GM18870 (cell line): ENCODE data around the gene CDKAL1.

ENCODE experiments used
- ATAC-seq: cut with Tn5 transposase; IDR thresholded peaks from one replicate; pipeline ENCODE4 v1.9.1; 2021; ENCODE audit warnings: moderate library complexity; ENCODE audit not compliant: unreplicated experiment

CDKAL1 gene

GRCh38 chr6:20998748-20999448, 464.6 kb downstream of the CDKAL1 start:
- no peak for ATAC-seq

DNA sequence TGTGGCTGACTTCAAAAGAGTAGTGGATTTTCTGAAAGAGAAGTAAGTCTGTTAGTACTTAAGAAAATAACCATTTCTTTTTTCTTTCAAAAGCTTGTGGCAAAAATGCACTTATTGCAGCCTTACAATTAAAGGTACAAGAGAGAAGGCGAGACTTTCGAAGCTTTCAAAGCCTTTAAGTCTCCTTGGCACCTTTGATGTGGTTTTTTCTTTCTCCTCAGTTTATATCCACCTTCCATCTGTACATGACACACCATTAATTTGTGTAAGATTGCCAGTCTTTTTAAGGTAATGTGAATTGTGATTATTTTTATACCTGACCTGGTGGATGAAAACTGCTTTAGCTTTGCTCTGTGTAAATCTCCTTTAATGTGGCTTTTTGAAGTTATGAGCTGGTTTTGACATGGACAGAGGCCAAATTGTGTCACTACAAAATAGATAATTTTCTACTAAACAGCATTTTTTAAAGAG, 466.1 kb downstream of the CDKAL1 start:
- ATAC-seq, result no peak

DNA sequence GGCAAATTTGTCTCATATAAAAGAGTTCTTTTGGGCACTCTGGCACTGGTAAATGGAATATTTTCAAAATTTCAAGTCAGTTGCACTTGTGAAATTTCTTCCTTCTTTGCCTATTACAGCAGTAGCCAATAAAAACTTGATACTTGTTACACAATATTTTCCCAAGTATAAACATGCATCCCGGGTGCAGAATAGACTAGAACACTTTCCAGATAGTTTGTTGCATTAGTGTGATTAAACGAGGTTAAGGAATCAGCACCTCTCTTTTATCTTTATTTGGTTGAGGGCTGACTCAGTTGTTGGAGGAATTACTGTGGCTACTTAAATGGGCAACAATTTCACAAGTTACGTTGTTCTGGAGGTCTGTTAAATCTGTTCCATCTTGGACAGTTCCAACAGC, 467.5 kb downstream of the CDKAL1 start:
- no peak for ATAC-seq

DNA sequence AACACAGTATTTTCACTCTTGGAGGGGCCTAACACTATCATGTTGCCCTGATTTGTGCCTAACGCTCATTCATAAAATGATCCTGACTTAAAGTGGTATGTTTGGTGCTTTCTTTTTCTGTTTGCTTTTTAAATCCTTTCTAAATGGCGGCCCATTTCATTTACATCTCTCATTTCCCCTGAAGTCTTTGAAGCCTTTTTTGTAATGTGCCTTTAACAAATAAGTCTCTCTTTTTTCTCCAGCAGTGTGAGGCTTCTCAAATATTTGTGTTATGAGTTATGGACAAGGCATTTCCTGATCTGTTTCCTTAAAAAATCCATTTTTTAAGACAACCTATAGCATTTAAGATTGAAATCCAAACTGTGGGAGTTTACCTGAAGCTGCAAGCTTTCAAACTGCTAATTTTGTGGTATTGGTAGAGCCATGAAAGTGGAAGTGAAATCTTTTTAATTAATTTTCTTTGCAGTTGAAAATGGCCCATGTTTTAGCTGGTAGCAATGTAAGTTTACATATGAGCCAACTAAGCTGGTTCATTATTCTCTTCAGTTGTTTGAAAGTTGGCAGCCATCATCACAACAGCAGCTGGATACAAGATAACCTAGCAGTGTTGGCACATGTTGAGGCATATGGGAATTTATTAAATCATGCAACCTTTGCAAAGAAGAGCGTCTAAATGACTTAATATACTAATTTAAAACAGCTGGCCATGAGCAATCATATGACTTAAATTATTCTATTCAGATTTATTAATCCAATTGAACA, 469.7 kb downstream of the CDKAL1 start:
- peak; percentile 80 for ATAC-seq

- ATAC-seq, result peak; percentile 52
Observed at GRCh38 chr6:21005816-21006570, 471.7 kb downstream of the CDKAL1 start.

- ATAC-seq, result no peak
Observed at GRCh38 chr6:21019614-21020013, 485.4 kb downstream of the CDKAL1 start.

GRCh38 chr6:21022343-21023107, 488.3 kb downstream of the CDKAL1 start:
- peak; percentile 98 for ATAC-seq

- ATAC-seq, result no peak
Observed at GRCh38 chr6:21023210-21023609, 489.0 kb downstream of the CDKAL1 start.

GRCh38 chr6:21024616-21025015, 490.4 kb downstream of the CDKAL1 start:
- no peak for ATAC-seq

- no peak for ATAC-seq
Observed at GRCh38 chr6:21026576-21027273, 492.5 kb downstream of the CDKAL1 start.

DNA sequence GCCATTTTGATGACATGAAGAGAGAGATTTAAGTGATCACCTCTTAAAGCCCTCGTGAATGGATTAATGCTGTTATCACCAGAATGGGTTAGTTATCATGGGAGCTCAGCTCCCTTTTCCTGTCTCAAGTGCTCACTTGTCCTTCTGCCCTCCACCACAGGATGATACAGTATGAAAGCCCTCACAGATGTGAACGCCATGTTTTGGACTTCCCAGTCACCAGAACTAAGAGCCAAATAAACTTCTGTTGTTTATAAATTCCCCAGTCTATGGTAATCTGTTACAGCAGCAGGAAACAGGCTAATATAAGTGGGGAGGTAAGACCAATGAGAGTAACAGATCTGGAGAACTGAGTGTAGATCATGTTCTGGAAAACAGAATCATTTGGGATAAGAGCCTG, 493.2 kb downstream of the CDKAL1 start:
- no peak for ATAC-seq

- ATAC-seq, result no peak
Observed at GRCh38 chr6:21031182-21031581, 496.9 kb downstream of the CDKAL1 start.

- no peak for ATAC-seq
Observed at GRCh38 chr6:21033084-21033483, 498.8 kb downstream of the CDKAL1 start.

- ATAC-seq, result no peak
Observed at GRCh38 chr6:21033575-21034026, 499.3 kb downstream of the CDKAL1 start.

DNA sequence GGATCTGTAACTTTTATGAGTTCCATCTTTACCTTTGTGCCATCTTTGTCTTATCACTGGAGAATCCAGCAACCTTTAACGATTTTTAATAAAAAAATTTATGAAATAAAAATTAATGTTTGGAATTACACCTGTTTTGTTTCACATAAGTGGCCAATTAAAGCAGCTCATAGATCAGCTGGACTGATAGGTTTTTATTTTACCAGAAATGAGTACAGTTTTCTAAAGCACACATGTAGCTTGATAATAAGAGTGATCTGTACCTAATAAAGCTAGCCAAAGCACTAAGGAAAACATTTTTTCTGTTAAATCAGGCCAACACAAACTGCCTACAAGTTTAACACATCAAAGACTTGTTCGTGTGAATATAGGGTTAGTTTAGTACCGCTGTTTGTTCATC, 500.1 kb downstream of the CDKAL1 start:
- no peak for ATAC-seq

- peak; percentile 72 for ATAC-seq
Observed at GRCh38 chr6:21037453-21037852, 503.2 kb downstream of the CDKAL1 start.

DNA sequence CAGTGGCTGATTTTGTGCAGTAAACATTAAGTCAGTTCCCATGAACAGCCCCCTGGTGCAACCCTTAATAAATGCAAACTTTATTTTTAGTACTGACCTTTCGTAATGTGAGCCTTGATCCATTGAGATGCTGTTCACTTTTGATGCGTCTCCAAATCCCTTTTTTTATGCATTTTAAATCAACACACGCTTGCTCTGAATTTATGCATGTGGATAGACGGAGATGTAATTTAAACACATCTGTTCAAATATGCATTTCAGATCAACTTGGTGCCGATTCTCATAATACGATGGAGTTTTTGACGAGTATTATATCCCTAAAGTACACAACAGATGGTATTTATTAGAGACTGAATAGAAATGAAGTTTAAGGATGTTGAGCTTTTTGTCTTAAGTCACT, 505.7 kb downstream of the CDKAL1 start:
- no peak for ATAC-seq

- ATAC-seq, result no peak
Observed at GRCh38 chr6:21045135-21045700, 511.0 kb downstream of the CDKAL1 start.

DNA sequence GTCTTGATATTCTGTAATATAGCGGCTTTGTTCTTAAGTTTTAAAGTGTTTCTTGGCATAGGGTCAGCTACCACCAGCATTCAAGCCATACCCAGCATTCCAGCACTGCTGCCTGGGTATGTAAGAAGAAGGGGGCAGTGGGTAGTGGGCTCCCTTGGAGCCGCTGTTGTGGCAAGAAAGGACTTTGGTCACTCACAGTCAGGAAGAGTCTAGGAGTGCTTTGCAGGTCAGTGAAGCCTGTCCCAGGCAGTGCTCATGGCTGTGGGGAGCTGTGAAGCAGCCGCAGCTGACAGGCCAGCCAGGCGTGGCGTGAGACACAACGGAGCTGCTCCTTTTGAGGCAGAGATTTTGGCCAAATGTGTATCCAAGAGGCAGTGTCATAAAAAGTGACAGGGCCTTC, 512.0 kb downstream of the CDKAL1 start:
- ATAC-seq, result no peak

- no peak for ATAC-seq
Observed at GRCh38 chr6:21048047-21048446, 513.8 kb downstream of the CDKAL1 start.
